ENCODE results near the gene KLHL18.
"Not testable (repeated sequence)": the region's sequence is repeated elsewhere in the genome, so short reads cannot be mapped to it uniquely, and the experiment has no call there.

The KLHL18 gene

GRCh38 chr3:47256331-47256730, 26.4 kb upstream of the KLHL18 start:
- not testable (repeated sequence) for H3K27me3 ChIP-seq (ENCODE audit: control insufficient read depth, insufficient read depth, low read length); H3K9me3 ChIP-seq (ENCODE audit: control insufficient read depth, insufficient read depth, low read depth, low read length); H3K4me3 ChIP-seq (ENCODE audit: low read depth, low read length); H3K36me3 ChIP-seq (ENCODE audit: control insufficient read depth, insufficient read depth, low read length); H3K9ac ChIP-seq (ENCODE audit: low read length); H3K27ac ChIP-seq (ENCODE audit: low read depth, low read length)
- peaks cover 21% of the 10 kb centered on the region for H3K4me1 ChIP-seq (ENCODE audit: control insufficient read depth, insufficient read depth, low read length)

- Histone ChIP-seq H3K9ac (ENCODE audit: low read length) (peak overlapping the region; percentile 69), H3K36me3 (ENCODE audit: control insufficient read depth, insufficient read depth, low read length) (no peaks in the 10 kb centered on the region), H3K27ac (ENCODE audit: low read depth, low read length) (peak overlapping the region; percentile 74; the same call in 1 of the 2 replicates), H3K27me3 (ENCODE audit: control insufficient read depth, insufficient read depth, low read length) (no peaks in the 10 kb centered on the region), H3K9me3 (ENCODE audit: control insufficient read depth, insufficient read depth, low read depth, low read length) (no peaks in the 10 kb centered on the region), H3K4me3 (ENCODE audit: low read depth, low read length) (no peak overlapping the region), H3K4me1 (ENCODE audit: control insufficient read depth, insufficient read depth, low read length) (peaks cover 22% of the 10 kb centered on the region)
Observed at GRCh38 chr3:47259114-47259513, 23.6 kb upstream of the KLHL18 start.

GRCh38 chr3:47260605-47261004, 22.1 kb upstream of the KLHL18 start:
- Histone ChIP-seq H3K27me3 (ENCODE audit: control insufficient read depth, insufficient read depth, low read length) (no peaks in the 10 kb centered on the region), H3K9me3 (ENCODE audit: control insufficient read depth, insufficient read depth, low read depth, low read length) (no peaks in the 10 kb centered on the region), H3K9ac (ENCODE audit: low read length) (peak overlapping the region; percentile 54), H3K4me3 (ENCODE audit: low read depth, low read length) (no peak overlapping the region), H3K36me3 (ENCODE audit: control insufficient read depth, insufficient read depth, low read length) (no peaks in the 10 kb centered on the region), H3K4me1 (ENCODE audit: control insufficient read depth, insufficient read depth, low read length) (peaks cover 22% of the 10 kb centered on the region), H3K27ac (ENCODE audit: low read depth, low read length) (peak overlapping the region; percentile 46; the same call in 1 of the 2 replicates)

GRCh38 chr3:47261301-47261700, 21.4 kb upstream of the KLHL18 start:
- H3K27ac ChIP-seq (ENCODE audit: low read depth, low read length) = no peak overlapping the region
- no peak overlapping the region for H3K4me3 ChIP-seq (ENCODE audit: low read depth, low read length)
- peaks cover 22% of the 10 kb centered on the region for H3K4me1 ChIP-seq (ENCODE audit: control insufficient read depth, insufficient read depth, low read length)
- H3K9ac ChIP-seq (ENCODE audit: low read length) = peak overlapping the region; percentile 50
- no peaks in the 10 kb centered on the region for H3K27me3 ChIP-seq (ENCODE audit: control insufficient read depth, insufficient read depth, low read length)
- no peaks in the 10 kb centered on the region for H3K36me3 ChIP-seq (ENCODE audit: control insufficient read depth, insufficient read depth, low read length)
- no peaks in the 10 kb centered on the region for H3K9me3 ChIP-seq (ENCODE audit: control insufficient read depth, insufficient read depth, low read depth, low read length)

- no peaks in the 10 kb centered on the region for H3K27me3 ChIP-seq (ENCODE audit: control insufficient read depth, insufficient read depth, low read length)
- H3K9ac ChIP-seq (ENCODE audit: low read length) = no peak overlapping the region
- H3K36me3 ChIP-seq (ENCODE audit: control insufficient read depth, insufficient read depth, low read length) = no peaks in the 10 kb centered on the region
- no peak overlapping the region for H3K27ac ChIP-seq (ENCODE audit: low read depth, low read length)
- peaks cover 17% of the 10 kb centered on the region for H3K4me1 ChIP-seq (ENCODE audit: control insufficient read depth, insufficient read depth, low read length)
- H3K4me3 ChIP-seq (ENCODE audit: low read depth, low read length) = no peak overlapping the region
- H3K9me3 ChIP-seq (ENCODE audit: control insufficient read depth, insufficient read depth, low read depth, low read length) = no peaks in the 10 kb centered on the region
Observed at GRCh38 chr3:47265008-47265407, 17.7 kb upstream of the KLHL18 start.

GRCh38 chr3:47265725-47266428, 16.9 kb upstream of the KLHL18 start:
- no peak overlapping the region for H3K9ac ChIP-seq (ENCODE audit: low read length)
- no peak overlapping the region for H3K27ac ChIP-seq (ENCODE audit: low read depth, low read length)
- no peaks in the 10 kb centered on the region for H3K27me3 ChIP-seq (ENCODE audit: control insufficient read depth, insufficient read depth, low read length)
- H3K9me3 ChIP-seq (ENCODE audit: control insufficient read depth, insufficient read depth, low read depth, low read length) = no peaks in the 10 kb centered on the region
- no peak overlapping the region for H3K4me3 ChIP-seq (ENCODE audit: low read depth, low read length)
- no peaks in the 10 kb centered on the region for H3K36me3 ChIP-seq (ENCODE audit: control insufficient read depth, insufficient read depth, low read length)
- H3K4me1 ChIP-seq (ENCODE audit: control insufficient read depth, insufficient read depth, low read length) = peaks cover 10% of the 10 kb centered on the region

GRCh38 chr3:47266709-47267489, 15.8 kb upstream of the KLHL18 start:
- no peaks in the 10 kb centered on the region for H3K9me3 ChIP-seq (ENCODE audit: control insufficient read depth, insufficient read depth, low read depth, low read length)
- H3K36me3 ChIP-seq (ENCODE audit: control insufficient read depth, insufficient read depth, low read length) = no peaks in the 10 kb centered on the region
- no peak overlapping the region for H3K4me3 ChIP-seq (ENCODE audit: low read depth, low read length)
- H3K4me1 ChIP-seq (ENCODE audit: control insufficient read depth, insufficient read depth, low read length) = no peaks in the 10 kb centered on the region; the same call in 1 of the 2 replicates
- H3K27me3 ChIP-seq (ENCODE audit: control insufficient read depth, insufficient read depth, low read length) = no peaks in the 10 kb centered on the region
- H3K27ac ChIP-seq (ENCODE audit: low read depth, low read length) = no peak overlapping the region
- H3K9ac ChIP-seq (ENCODE audit: low read length) = no peak overlapping the region

GRCh38 chr3:47267490-47267824, 15.3 kb upstream of the KLHL18 start:
- H3K36me3 ChIP-seq (ENCODE audit: control insufficient read depth, insufficient read depth, low read length) = no peaks in the 10 kb centered on the region
- H3K9ac ChIP-seq (ENCODE audit: low read length) = no peak overlapping the region
- no peak overlapping the region for H3K4me3 ChIP-seq (ENCODE audit: low read depth, low read length)
- H3K27me3 ChIP-seq (ENCODE audit: control insufficient read depth, insufficient read depth, low read length) = no peaks in the 10 kb centered on the region
- H3K4me1 ChIP-seq (ENCODE audit: control insufficient read depth, insufficient read depth, low read length) = no peaks in the 10 kb centered on the region; the same call in 1 of the 2 replicates
- no peaks in the 10 kb centered on the region for H3K9me3 ChIP-seq (ENCODE audit: control insufficient read depth, insufficient read depth, low read depth, low read length)
- H3K27ac ChIP-seq (ENCODE audit: low read depth, low read length) = no peak overlapping the region

GRCh38 chr3:47270526-47270925, 12.2 kb upstream of the KLHL18 start:
- Histone ChIP-seq H3K27me3 (ENCODE audit: control insufficient read depth, insufficient read depth, low read length) (no peaks in the 10 kb centered on the region), H3K9me3 (ENCODE audit: control insufficient read depth, insufficient read depth, low read depth, low read length) (no peaks in the 10 kb centered on the region), H3K27ac (ENCODE audit: low read depth, low read length) (no peak overlapping the region), H3K9ac (ENCODE audit: low read length) (no peak overlapping the region), H3K4me1 (ENCODE audit: control insufficient read depth, insufficient read depth, low read length) (no peaks in the 10 kb centered on the region; the same call in 1 of the 2 replicates), H3K4me3 (ENCODE audit: low read depth, low read length) (no peak overlapping the region), H3K36me3 (ENCODE audit: control insufficient read depth, insufficient read depth, low read length) (no peaks in the 10 kb centered on the region)

- Histone ChIP-seq H3K4me1 (ENCODE audit: control insufficient read depth, insufficient read depth, low read length) (no peaks in the 10 kb centered on the region), H3K9ac (ENCODE audit: low read length) (no peak overlapping the region), H3K36me3 (ENCODE audit: control insufficient read depth, insufficient read depth, low read length) (no peaks in the 10 kb centered on the region), H3K27me3 (ENCODE audit: control insufficient read depth, insufficient read depth, low read length) (no peaks in the 10 kb centered on the region), H3K27ac (ENCODE audit: low read depth, low read length) (no peak overlapping the region), H3K9me3 (ENCODE audit: control insufficient read depth, insufficient read depth, low read depth, low read length) (no peaks in the 10 kb centered on the region), H3K4me3 (ENCODE audit: low read depth, low read length) (no peak overlapping the region)
Observed at GRCh38 chr3:47273564-47273963, 9.2 kb upstream of the KLHL18 start.

- H3K36me3 ChIP-seq (ENCODE audit: control insufficient read depth, insufficient read depth, low read length) = no peaks in the 10 kb centered on the region
- no peak overlapping the region for H3K27ac ChIP-seq (ENCODE audit: low read depth, low read length)
- no peak overlapping the region for H3K9ac ChIP-seq (ENCODE audit: low read length)
- no peaks in the 10 kb centered on the region for H3K27me3 ChIP-seq (ENCODE audit: control insufficient read depth, insufficient read depth, low read length)
- no peaks in the 10 kb centered on the region for H3K9me3 ChIP-seq (ENCODE audit: control insufficient read depth, insufficient read depth, low read depth, low read length)
- no peak overlapping the region for H3K4me3 ChIP-seq (ENCODE audit: low read depth, low read length)
- H3K4me1 ChIP-seq (ENCODE audit: control insufficient read depth, insufficient read depth, low read length) = no peaks in the 10 kb centered on the region
Observed at GRCh38 chr3:47274652-47275051, 8.1 kb upstream of the KLHL18 start.
